CD4-positive, alpha-beta T cell treated with Interleukin-4 for 1 hour (primary cell): ENCODE measurements around the gene MRAS.
"Not testable (repeated sequence)": the region's sequence is repeated elsewhere in the genome, so short reads cannot be mapped to it uniquely, and the experiment has no call there.

ENCODE experiments used
- DNase-seq, 2 donors: peaks; one replicate each; pipeline ENCODE4 v3.0.0-alpha.2; 2020 to 2022

The MRAS gene

DNA sequence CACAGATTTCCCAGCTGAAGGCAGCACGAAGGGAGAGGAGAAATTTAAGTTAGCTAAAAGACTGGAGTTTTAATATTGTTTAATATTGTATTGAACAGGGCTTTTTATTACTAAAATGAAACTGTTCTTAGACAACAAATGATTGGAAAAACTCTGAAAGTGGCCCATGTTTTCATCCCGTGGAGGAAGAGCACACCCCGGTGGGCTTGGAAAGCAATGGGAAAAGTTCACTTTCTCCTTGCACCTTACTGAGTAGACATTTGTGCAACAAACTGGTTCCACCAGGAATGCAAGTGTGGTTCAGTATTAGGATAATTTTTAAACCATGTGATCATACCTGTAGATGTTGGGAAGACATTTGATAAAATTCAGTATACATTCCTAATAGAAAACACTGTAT is 77.8 kb downstream of the MRAS start:
- DNase-seq = no peak

DNA sequence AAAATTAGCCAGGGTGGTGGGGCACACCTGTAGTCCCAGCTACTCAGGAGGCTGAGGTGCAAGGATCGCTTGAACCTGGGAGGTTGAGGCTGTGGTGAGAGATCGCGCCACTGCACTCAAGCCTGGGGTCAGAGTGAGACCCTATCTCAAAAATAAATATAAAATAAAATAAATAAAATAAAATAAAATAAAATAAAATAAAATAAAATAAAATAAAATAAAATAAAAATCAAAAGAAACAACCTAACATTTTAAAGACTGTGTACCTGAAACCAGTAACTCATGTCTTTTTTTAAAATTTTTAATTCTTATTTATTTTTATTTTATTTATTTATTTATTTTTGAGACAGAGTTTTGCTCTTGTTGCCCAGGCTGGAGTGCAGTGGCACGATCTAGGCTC is 78.4 kb downstream of the MRAS start:
- not testable (repeated sequence) for DNase-seq

DNA sequence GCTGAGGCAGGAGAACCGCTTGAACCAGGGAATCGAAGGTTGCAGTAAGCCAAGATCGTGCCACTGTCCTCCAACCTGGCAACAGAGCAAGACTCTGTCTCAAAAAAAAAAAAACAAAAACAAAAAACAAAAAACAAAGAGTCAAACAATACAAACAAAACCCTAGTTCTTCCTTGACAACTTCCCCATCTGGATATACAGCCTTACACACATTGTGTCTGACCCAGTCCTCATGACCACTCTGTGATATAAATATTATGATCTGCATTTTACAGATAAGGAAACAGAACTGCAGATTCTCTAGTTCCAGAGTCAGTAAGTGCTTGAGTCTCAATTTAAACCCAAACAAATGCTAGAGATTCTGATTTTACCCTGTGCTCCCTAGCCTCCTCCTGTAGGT is 81.3 kb downstream of the MRAS start:
- no peak for DNase-seq

DNA sequence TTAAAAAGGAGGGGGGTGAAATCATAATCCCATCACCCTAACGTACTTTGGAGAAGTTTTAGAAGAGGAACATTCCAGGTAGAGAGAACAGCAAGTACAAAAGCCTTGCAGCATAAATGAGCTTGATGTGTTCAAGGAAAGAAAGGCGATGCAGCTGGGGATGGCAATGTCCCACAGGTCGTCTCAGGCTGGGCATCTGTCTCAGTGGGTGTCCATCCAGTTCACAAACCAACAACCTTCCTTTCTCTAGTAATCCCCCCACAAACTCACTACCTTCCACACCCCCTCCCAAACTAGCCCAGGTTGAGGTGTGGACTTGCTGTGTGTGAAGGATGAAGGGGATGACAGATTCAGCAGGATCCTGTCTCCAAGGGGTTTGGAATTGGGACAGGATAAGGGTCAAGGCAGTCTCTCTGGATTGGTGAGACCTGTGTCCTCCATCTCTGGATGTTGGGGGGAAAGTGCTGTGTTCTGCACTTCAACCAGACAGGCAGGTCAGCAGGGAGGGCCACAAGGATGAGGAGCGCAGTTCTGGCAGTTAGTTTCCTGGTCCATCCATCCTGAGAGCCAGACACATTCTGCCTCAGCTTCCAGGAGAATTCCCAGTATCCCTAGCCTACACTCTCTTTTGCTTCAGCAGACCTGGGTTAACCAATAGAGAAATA is 84.3 kb downstream of the MRAS start:
- DNase-seq = no peak

DNA sequence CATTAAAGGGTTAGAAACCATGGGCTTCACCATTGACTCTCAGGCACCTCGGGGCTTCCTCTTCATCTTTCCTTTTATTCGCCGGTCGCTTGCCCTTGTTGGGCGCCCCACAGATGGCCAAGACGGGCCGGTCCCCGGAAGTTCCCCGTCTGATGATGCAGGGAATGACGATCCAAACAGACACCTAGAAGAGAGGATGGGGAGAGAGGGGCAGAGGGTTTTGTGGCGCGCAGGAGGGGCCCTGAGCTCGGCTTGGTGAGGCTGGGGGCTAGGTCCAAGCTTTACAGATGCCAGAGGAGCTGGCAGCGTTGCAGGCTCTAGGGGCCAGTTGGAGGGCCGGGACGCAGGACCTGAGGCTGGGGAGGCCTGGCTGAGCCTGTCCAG is 85.5 kb downstream of the MRAS start:
- DNase-seq = no peak

DNA sequence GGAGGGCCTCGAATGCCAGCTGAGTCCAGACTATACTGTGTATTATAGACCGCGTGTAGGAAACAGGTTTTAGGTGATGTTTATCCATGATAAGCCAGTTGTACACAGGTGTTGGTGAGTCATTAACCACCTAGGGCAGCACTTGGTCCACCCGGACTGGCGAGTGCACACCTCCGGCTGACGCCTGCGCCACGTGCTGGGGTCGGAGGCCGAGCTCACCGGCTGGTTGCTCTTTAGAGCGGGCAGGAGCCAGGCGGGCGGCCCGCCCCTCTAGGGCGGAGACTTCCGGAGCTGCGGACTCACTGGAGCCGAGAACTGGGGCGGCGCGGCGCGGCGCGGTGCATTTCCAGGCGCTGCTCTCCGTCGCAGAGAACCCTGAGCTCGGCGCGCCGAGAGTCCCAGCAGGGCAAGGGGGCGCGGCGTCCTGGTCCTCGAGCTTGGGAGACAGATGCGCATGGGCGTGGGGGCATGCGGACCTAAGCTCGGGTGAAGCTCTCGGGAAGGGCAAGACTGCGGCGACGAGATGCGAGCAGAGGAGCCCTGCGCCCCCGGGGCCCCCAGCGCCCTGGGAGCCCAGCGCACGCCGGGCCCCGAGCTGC is 86.0 kb downstream of the MRAS start, which contains the start of gene ESYT3:
ESYT3 (plus strand) TSS at position 341 of the 599 bp plus-strand sequence; CDS start at position 524, 183 bp downstream.
- peak; percentile 24 to 32 for DNase-seq

DNA sequence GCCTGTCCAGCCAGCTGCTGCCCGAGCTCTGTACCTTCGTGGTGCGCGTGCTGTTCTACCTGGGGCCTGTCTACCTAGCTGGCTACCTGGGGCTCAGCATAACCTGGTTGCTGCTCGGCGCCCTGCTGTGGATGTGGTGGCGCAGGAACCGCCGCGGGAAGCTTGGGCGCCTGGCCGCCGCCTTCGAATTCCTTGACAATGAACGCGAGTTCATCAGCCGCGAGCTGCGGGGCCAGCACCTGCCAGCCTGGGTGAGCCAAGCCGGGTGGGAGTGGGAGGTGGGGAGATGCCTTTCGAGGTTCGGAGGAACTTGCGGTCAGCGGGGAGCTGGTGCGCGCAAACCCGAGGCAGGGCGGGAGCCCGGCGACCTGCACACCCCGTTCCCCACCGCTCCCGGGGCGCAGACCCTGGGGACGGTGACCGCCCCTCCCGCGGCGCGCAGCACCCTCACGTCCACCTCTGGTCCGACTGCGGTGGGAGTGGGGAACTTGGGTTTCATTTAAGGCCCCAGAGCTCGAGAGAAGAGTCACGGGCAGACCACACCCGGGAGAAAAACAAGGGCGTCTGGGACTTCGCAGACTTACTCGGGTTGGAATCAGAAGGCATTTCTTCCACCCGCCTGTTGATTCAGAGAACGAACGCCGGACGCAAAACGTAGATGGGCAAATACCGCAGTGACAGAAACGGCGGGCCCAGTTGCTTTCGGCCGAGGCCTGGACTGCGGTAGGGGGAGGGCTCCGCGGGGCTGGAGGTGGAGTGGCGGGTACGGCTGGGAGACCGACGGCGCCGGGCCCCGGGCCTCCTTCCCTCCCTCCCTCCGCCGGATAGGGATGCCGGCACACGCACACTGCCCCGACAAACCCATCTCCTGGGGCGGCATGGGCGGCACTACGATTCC is 86.7 kb downstream of the MRAS start:
- DNase-seq = no peak

DNA sequence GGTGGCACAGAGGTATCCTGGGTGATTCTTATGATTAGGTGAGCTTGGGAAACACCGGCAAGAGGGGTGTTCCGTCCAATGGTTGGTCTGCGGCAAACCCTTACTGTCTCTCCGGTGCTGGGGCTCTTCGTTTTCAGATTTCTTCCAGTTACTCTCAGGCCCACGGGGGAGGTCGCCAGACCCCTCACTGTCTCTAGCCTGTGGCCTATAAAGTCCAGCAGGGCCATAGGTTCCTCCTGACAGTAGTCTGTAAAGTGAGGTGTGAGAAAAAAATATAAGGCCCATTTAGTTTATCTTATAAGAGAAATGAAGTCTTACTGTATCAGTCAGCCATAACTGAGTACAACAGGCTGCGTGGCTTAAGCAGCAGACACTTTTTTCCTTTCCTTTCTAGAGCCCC is 87.5 kb downstream of the MRAS start:
- no peak for DNase-seq

DNA sequence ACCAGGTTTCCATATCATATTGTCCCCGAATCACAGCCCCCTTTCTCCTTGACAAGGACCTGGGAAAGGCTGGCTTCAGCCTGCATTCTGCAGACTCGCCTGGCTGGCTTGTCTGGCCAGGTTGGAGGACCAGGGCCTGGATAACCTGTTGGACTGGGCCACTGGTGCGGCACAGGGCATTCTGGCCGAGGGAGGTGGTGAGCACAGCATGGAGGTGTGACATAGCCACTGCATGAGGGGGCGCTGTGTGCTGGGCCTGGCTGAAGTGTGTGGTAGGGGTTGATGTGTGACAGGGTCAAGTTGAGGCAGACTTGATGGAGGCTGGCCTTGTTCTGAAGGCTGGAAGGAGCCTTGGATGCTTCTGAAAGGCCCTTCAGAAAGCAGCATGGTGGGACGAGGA is 88.9 kb downstream of the MRAS start:
- DNase-seq = no peak

DNA sequence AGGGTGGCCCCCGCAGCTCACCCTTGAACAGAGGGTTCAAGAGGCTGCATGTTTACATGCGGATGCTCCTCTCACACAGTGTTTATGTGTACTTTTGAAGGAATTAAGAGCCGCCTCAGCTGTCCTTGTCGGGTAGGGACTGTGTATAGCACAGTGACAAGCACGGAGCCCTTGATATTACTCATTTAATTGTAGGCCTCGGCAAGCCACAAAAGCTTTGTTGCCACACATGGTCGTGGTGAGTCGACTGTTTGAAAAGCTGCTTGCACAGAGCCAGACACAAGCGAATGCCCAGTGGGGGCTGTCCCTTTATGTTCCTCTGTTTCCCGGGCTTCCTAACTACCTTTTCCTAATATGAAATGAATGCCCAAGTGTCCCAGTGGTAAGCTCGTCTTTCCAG is 90.5 kb downstream of the MRAS start:
- no peak for DNase-seq

DNA sequence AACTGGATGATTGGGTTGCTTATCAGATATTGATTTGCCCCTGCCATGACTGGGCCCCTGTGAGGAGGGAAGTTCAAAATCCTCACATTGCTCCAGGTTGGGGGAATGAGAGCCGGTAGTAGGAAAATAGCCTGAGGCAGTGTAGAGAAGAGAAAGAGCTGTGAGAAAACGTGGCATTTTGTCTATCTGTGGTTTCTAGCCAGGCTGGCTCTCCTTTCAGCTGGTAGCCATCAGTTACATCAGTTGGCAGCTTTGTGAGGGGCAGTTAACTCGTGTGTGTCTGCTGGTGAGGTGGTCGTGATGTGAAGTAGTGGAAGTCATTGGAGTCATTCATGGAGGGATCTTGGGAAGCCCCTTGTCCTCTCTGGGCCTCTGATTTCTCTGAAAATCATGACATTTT is 91.3 kb downstream of the MRAS start:
- DNase-seq = no peak

DNA sequence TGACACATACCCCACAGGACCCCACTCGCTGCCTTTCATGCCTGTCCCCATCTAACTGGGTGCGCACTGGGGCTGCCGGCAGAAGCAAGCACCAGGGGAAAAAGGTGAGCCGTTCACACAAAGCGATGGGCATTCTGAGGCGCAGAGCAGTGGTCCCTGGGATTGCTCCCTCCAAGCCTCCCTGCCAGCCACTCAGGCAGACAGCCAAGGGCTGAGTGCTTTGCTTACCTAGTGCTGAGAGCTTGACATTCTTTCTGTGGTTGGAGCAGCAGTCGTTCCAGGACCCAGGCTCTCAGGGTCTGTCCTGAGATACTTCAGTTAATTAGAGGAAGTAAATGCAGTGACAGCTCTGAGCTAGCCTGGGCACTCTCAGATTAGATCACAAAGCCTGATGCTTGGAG is 91.7 kb downstream of the MRAS start:
- DNase-seq = no peak

DNA sequence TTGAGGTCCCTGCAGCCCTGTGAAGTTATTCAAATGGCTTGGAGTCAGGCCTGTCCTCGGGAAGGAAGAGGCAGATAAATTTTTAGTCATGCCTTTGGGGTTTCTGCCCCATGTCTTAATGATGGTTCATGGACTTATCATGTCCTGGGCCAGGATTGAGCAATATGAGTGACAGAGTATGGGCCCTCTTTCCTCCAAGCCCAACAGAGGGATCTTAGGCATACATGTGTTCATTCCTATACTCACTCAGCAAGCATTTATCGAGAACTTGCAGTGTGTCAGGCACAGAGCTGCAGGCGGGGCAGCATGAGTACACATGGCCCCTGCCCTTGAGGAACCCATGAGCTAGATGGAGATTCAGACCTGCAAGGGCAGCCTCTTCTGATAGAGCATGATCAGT is 92.2 kb downstream of the MRAS start:
- DNase-seq = no peak

DNA sequence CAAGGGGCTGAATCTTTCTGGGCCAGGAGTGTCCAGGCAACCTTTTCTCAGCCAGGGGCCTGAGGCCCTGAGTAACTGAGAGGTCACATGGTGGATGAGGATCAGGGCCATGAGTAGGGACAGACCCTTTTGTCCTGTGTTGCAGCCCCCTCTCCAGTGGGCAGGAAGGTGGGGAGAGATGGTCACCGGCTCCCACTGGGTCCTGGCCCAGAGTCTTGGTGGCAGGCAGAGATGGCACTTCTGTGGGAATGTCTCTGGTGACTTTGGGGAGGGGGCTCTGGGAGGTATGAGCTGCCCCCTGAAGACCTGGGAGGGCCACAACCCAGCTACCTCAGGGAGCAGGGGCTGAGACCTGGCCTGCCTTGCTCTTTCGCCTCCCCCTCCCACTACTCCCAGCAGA is 92.9 kb downstream of the MRAS start:
- no peak for DNase-seq

DNA sequence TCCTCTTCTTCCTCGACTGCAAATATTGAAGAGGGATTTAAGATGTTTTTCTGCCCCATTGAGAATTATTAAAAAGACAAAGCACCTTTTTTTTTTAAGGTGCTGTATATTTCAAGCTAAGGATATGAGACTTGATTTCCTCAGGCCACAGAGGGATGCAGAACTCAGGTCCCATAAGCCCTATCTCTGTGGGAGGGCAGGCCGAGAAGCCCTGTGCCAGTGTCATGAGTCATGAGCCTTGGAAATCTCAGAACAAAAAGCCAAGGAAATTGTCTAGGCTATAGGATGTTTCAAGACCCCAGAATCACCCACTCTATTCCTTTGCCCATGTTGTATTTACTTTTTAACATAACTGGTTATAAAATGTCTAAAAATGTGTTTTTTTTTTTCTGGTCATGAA is 93.4 kb downstream of the MRAS start:
- DNase-seq = no peak

DNA sequence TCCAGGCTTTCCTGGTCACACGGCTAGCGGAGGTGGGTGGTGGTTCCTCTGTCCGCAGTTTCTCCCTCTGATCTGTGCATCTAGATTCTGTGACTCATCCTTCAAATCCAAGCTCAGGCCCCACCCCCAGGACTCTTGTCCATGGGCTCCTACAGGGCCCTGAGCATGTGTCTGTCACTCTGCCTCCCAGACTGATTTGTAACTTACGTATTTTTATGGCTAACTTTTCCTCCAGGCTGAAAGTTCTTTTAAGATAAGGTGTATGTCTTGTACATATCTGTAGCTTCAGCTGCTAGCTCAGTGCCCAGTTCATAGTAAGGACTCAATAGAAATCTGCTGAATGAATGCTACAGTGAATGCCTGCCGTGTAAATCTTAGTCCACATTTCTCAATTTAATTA is 94.1 kb downstream of the MRAS start:
- no peak for DNase-seq

DNA sequence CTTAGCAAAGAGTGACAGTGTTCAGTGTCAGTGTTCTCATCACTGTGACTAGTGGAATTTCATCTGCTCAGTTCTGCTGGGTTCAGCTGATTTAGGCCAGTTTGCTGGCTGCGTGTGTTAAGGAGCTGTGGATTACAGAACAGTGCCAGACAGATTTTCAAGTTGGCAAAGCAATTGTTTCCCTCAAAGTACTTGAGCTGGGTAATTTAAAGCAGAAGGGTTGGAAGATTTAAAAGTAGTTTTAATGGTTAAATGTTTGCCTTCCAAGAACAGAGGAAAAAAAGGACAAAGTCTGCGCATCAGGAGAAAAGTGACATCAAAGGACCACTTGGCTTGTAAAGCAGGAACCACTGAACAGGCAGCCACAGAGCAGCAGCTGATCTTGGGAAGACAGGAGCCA is 94.7 kb downstream of the MRAS start:
- no peak for DNase-seq

DNA sequence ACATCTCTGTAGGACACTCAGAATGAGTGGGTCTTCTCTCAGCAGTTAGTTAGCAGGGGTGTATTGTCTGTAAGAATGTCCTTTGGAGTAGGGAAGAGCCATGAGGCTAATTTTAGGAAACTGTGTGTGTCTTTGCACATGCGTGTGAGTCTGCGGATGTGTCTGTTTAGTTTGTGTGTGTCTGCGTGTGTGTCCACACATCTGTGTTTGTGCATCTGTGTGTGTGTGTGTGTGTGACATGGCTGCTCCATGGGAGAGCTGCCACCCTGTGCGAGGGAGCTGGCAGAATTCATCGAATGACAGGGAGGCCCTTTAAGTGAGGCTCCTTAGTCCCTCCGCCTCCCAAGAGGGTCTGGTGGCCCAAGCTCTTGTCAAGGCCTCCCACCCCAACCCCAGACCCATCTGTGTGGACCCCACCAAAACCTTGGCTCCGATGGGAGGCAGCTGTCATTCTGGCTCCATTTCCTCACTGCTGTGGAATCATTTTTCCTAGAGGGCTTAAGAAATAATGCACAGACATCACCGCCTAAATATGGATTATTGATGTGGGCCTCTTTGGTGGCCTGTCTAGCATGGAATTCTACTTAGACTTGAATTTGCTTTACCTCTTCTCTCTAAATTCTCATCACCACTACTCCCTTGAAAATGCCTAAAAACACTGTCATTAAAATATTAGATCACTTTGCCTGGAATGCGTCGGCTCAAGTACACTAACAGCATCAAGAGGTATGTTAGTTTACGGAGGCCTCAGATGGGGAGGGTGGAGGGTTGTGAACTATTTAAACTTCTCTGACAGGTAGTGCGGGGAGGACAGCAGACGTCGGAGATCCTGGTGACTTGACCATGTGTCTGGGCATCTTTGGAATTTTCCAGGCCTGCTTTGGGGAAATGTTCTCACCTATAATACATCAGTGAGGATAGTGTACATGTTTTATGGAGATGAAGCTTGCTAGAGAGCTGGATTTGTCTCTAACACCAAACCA is 95.4 kb downstream of the MRAS start:
- DNase-seq = no peak

DNA sequence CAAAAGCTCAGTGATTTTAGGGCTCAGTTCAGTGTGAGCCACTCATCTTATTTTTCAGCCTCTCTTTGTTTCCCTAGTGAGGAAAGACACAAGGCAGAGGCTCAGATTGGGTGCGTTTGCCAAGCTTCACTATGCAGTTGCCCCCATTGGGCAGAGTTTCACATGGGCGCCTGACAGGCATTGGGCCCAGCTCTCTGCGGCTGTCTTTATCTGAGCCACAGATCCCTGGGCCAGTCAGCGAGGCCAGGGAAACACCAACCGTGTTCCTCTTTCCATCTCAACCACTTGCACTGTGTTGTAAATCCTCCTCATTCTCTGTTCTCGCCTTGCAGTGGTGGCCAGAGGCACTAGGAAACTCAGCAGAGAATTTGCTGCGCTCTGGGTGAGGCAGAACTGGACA is 96.9 kb downstream of the MRAS start:
- DNase-seq = no peak

DNA sequence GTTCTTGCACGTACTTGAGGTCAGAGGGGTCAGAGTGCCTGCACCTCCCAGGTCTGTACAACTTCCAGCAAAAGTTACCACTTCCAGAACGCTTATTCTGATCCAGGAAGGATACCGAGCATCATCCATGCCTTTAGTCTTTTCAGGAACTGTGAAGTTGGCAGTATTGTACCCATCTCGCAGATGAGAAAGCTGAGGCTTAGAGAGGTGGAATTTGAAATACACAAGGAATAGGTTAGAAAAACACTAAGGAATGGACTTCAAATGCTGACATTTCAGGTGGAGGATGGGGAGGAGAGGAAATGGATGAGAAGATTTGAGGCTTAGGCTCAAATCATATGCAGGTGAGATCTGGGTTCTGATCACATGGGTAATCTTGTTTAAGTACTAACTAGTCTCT is 97.3 kb downstream of the MRAS start:
- DNase-seq = no peak

DNA sequence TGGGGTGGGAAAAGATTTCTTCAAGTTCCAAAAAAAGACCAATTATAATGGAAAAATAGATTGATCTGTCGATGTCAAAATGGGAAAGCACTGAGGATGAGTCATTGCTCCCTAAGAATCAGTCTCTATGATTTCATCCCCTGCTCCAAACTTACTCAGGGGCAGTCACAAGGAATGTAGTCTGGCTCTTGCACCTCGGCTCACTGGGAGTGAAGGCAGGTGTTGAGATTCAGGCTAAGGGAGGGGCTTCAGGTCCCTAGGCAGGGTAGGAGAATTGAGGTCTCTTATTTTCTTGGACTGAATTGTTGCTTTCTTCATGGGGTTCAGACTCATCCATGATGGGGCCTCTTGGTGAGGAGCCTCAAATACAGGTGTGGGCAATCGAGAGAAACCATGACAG is 100.3 kb downstream of the MRAS start:
- DNase-seq = no peak

DNA sequence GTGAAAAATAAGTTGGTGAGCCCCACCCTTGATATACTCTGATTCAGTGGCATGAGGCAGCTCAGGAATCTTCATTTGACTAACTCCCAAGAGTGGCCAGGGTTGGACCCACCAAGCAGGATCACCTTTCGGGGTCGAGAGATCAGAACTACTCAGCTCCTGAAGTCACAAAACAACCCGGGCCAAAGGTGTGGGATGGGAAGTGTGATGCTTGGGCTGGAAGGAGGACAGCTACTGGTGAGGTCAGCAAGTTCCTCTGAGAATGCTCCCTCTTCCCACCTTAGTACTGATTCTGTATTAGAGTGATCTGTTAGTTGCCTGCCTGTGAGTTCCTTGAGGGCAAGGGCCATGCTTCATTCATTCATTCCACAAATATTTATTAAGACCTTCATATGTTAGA is 101.1 kb downstream of the MRAS start:
- no peak for DNase-seq

DNA sequence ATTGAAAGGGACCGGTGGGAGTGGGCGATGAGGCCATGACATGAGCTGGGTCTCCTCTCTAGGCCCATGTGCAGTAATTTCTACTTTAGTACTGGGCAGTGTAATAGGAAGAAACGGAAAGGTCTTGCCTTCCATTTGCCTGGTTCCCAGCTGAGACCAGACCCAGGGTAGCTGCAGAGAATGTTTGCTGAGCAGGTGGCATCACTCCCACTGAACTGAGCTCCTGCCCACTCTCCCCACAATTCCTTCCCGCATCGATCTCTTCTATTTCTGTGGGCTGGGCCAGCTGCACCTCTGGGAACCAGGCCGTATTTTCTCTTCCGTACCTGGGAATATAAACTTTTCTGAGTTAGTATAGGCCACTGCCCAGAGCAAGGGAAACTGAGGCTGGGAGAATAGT is 101.8 kb downstream of the MRAS start:
- DNase-seq = no peak
